ENCODE results near the gene H1-8. TPM values are rescaled to one million over a fixed set of nuclear protein-coding genes. Genes with fewer than 3 reads are reported as not detected.
"Not testable (repeated sequence)": the region's sequence is repeated elsewhere in the genome, so short reads cannot be mapped to it uniquely, and the experiment has no call there.

H1-8 gene
- polyA plus RNA-seq, 4 donors, result not detected

- no peak for DNase-seq (ENCODE audit: low read depth in 4 of 4, low spot score in 2 of 4)
These were observed 11.3 kb upstream of the H1-8 start for GRCh38 chr3:129531699-129532098.

GRCh38 chr3:129532261-129532660 is 10.7 kb upstream of the H1-8 start:
- no peak for DNase-seq (ENCODE audit: low read depth in 4 of 4, low spot score in 2 of 4)

DNA sequence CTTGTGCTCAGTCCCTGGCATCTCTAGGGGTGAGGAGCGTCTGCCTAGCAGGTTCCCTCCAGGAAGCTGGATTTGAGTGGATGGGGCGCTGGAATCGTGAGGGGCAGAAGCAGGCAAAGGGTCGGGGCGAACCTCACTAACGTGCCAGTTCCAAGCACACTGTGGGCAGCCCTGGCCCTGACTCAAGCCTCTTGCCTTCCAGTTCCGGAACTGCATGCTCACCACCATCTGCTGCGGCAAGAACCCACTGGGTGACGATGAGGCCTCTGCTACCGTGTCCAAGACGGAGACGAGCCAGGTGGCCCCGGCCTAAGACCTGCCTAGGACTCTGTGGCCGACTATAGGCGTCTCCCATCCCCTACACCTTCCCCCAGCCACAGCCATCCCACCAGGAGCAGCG is 9.6 kb upstream of the H1-8 start:
- DNase-seq (ENCODE audit: low read depth in 4 of 4, low spot score in 2 of 4), result no peak

DNA sequence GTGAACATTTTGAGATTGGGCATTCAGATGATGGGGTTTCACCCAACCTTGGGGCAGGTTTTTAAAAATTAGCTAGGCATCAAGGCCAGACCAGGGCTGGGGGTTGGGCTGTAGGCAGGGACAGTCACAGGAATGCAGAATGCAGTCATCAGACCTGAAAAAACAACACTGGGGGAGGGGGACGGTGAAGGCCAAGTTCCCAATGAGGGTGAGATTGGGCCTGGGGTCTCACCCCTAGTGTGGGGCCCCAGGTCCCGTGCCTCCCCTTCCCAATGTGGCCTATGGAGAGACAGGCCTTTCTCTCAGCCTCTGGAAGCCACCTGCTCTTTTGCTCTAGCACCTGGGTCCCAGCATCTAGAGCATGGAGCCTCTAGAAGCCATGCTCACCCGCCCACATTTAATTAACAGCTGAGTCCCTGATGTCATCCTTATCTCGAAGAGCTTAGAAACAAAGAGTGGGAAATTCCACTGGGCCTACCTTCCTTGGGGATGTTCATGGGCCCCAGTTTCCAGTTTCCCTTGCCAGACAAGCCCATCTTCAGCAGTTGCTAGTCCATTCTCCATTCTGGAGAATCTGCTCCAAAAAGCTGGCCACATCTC is 8.4 kb upstream of the H1-8 start:
- peak in 1 of 4 donors; percentile 48 for DNase-seq (ENCODE audit: low read depth in 4 of 4, low spot score in 2 of 4)

DNA sequence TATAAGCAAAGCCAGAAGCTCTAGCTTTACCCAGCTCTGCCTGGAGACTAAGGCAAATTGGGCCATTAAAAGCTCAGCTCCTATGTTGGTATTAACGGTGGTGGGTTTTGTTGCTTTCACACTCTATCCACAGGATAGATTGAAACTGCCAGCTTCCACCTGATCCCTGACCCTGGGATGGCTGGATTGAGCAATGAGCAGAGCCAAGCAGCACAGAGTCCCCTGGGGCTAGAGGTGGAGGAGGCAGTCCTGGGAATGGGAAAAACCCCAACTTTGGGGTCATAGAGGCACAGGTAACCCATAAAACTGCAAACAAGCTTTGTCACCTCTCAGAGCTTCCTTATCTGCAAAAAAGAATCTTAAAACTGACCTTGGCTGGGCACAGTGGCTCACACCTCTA is 7.9 kb upstream of the H1-8 start:
- no peak for DNase-seq (ENCODE audit: low read depth in 4 of 4, low spot score in 2 of 4)

- DNase-seq (ENCODE audit: low read depth in 4 of 4, low spot score in 2 of 4), result no peak
These were observed 6.7 kb upstream of the H1-8 start for GRCh38 chr3:129536374-129536667.

DNA sequence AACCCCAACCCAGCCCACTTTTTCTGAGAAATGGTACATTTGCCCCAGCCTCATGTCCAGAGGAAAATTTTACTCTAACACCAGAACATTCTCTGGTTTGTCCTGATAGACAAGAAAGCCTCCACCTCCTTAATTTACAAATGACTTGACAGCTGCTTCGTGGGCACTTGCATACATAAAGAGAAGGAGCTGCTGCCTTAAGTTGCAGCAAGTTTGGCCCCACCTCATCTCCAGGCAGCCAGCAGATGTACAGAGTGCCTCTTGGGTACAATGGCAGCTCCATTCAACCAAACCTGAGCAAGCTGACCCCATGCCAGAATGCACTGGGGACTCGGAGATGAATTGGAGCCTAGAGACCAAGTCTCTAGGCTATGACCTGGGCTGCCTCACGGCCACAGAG is 6.2 kb upstream of the H1-8 start:
- no peak for DNase-seq (ENCODE audit: low read depth in 4 of 4, low spot score in 2 of 4)

DNA sequence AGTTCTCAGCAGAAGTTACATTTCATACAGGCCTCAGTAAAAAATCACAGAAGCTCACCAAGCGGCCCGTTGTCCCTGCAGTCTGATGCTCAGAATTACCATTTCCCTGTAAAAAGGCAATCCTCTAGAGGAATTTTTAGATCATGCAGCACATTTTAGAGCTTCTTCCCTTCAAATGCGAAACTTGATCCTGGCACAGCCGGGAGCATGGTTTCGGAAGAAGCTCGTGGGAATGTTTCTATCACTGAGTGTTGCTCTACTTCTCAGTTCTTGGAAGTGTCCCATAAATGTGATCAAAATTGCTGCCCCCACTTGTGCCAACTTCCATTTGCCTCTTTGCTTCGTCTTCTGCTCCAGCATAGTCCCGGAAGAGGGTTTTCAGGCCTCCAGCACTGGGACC is 3.8 kb upstream of the H1-8 start:
- no peak for DNase-seq (ENCODE audit: low read depth in 4 of 4, low spot score in 2 of 4)

- DNase-seq (ENCODE audit: low read depth in 4 of 4, low spot score in 2 of 4), result no peak
These were observed 2.0 kb upstream of the H1-8 start for GRCh38 chr3:129540776-129541516.

GRCh38 chr3:129542747-129543146 is 228 bp upstream of the H1-8 start:
- no peak for DNase-seq (ENCODE audit: low read depth in 4 of 4, low spot score in 2 of 4)

DNA sequence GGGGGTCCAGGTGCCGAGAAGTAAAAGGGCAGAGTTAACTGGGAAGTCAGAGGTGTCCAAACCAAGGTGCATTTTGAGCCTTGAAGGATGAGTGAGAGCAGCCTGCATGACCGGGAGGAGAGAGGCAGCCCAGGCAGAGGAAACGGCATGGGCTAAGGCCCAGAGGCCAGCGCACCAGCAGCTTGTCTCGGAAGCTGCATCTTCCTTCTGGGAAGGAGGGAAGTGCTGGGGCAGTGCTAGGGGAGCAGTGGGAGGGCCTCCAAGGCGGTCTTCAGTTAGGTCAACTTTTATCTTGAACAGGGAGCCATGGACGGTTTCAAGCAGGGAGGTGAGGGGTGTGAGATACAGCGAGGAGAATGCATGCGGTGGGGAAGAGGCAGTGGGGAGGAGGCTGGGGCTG is 1.0 kb downstream of the H1-8 start:
- no peak for DNase-seq (ENCODE audit: low read depth in 4 of 4, low spot score in 2 of 4)

DNA sequence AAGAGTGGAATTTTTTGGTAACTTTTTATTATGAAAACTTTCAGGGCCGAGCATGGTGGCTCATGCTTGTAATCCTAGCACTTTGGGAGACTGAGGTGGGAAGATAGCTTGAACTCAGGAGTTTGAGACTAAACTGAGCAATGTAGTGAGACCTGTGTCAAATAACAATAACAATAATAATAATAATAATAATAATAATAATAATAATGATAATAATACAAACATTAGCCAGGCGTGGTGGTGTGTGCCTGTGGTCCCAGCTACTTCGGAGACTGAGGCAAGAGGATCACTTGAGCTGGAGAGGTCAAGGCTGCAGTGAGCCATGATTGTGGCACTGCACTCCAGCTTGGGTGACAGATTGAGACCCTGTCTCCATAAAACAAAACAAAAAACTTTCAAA is 3.0 kb downstream of the H1-8 start:
- DNase-seq (ENCODE audit: low read depth in 4 of 4, low spot score in 2 of 4), result not testable (repeated sequence)

GRCh38 chr3:129547241-129547640 is 4.3 kb downstream of the H1-8 start:
- no peak for DNase-seq (ENCODE audit: low read depth in 4 of 4, low spot score in 2 of 4)

- DNase-seq (ENCODE audit: low read depth in 4 of 4, low spot score in 2 of 4), result no peak
These were observed 5.4 kb downstream of the H1-8 start for GRCh38 chr3:129548104-129548965.

- DNase-seq (ENCODE audit: low read depth in 4 of 4, low spot score in 2 of 4), result no peak
These were observed 6.2 kb downstream of the H1-8 start for GRCh38 chr3:129549006-129549800.

- no peak for DNase-seq (ENCODE audit: low read depth in 4 of 4, low spot score in 2 of 4)
These were observed 6.8 kb downstream of the H1-8 start for GRCh38 chr3:129549805-129550204.

DNA sequence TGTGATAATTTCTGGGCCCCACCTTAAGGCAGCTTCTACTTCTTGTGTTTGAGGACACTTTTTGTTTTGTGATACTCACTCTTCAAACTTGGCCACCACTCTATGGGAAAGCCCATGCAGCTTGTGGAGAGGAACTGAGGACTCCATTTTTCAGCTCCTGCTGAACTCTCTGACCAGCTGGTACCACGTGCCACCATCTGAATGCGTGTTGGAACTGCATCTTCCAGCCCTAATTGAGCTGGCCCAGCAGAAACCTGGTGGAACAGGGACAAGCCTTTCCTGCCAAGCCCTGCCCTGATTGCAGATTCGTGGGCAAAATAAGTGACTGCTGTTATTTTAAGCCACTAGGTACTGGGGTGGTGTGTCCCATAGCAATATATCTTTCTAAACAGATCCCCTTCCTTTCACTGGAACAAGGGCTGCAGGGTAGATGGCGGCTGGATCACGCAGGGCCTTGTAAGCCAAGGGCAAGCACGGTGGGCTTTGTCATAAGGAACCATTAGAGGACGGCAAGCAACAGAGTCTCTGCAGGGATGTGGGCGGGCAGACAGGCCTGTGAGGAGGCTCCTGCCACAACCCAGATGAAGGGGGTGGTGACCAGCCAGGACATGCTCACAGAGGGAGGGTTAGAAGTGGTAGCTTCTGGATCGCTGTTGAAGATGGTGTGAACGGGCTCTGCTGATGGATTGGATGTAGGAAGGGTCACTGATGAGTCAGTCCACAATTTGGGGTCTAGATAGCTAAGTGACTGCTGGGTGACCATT is 9.5 kb downstream of the H1-8 start:
- no peak for DNase-seq (ENCODE audit: low read depth in 4 of 4, low spot score in 2 of 4)

GRCh38 chr3:129553171-129553570 is 10.2 kb downstream of the H1-8 start:
- DNase-seq (ENCODE audit: low read depth in 4 of 4, low spot score in 2 of 4), result no peak

GRCh38 chr3:129553719-129554118 is 10.7 kb downstream of the H1-8 start:
- DNase-seq (ENCODE audit: low read depth in 4 of 4, low spot score in 2 of 4), result no peak
